DND-41 (cell line): ENCODE data around the gene TMEM14C.
"Not testable (repeated sequence)": the region's sequence is repeated elsewhere in the genome, so short reads cannot be mapped to it uniquely, and the experiment has no call there.

ENCODE experiments used
- ATAC-seq: fragments of 200-7000 bp; cut with Tn5 transposase; 3 replicates; pipeline ENCODE4 v1.9.1; 2021; ENCODE audit warnings: low read depth; ENCODE audit not compliant: insufficient read depth
- DNase-seq: peaks from one replicate; pipeline ENCODE4 v3.0.0-alpha.2; 2020
- H2AFZ ChIP-seq: 2 replicates; pipeline ENCODE4 v1.6.0; 2012; ENCODE audit warnings: low read depth, low read length
- H3K27ac ChIP-seq: 2 replicates; pipeline ENCODE4 v1.5.1; 2012; ENCODE audit warnings: low read length, inconsistent platforms
- H3K27me3 ChIP-seq: fragments of 200-600 bp; sonication (generic); 2 replicates; pipeline ENCODE4 v1.6.0; 2012; ENCODE audit warnings: low read length, mild to moderate bottlenecking, inconsistent platforms; ENCODE audit not compliant: insufficient read depth, poor library complexity
- H3K36me3 ChIP-seq: 2 replicates; pipeline ENCODE4 v1.5.1; 2012; ENCODE audit warnings: low read length, inconsistent platforms; ENCODE audit not compliant: insufficient read depth
- H3K4me1 ChIP-seq: 2 replicates; pipeline ENCODE4 v1.5.1; 2012; ENCODE audit warnings: mild to moderate bottlenecking, low read length; ENCODE audit not compliant: insufficient read depth
- H3K4me2 ChIP-seq: 2 replicates; pipeline ENCODE4 v1.6.0; 2012; ENCODE audit warnings: mild to moderate bottlenecking, moderate library complexity, low read length, inconsistent platforms; ENCODE audit not compliant: insufficient read depth
- H3K4me3 ChIP-seq, 2 experiments: fragments of 200-600 bp in 1 of 2; shearing (Covaris generic) in 1 of 2; 2 replicates each; pipeline ENCODE4 v1.5.1; 2012 to 2016; ENCODE audit warnings: inconsistent platforms in 2 of 2, low read length in 2 of 2, mild to moderate bottlenecking in 2 of 2, low read depth in 1 of 2, moderate library complexity in 1 of 2
- H3K79me2 ChIP-seq: 2 replicates; pipeline ENCODE4 v1.6.0; 2012; ENCODE audit warnings: low read length, inconsistent platforms; ENCODE audit not compliant: insufficient read depth
- H3K9ac ChIP-seq: 2 replicates; pipeline ENCODE4 v1.6.0; 2012; ENCODE audit warnings: low read depth, mild to moderate bottlenecking, inconsistent platforms, low read length, moderate library complexity
- H3K9me3 ChIP-seq: 2 replicates; pipeline ENCODE4 v1.5.1; 2012; ENCODE audit warnings: low read length, moderate library complexity, mild to moderate bottlenecking, inconsistent platforms; ENCODE audit not compliant: insufficient read depth, severe bottlenecking
- H4K20me1 ChIP-seq: 2 replicates; pipeline ENCODE4 v1.6.0; 2012; ENCODE audit warnings: low read length; ENCODE audit not compliant: insufficient read depth
- EZH2 ChIP-seq: IDR thresholded peaks from 3 replicates; pipeline ENCODE4 v1.6.1; 2012; ENCODE audit warnings: borderline replicate concordance, low read depth, mild to moderate bottlenecking, moderate library complexity, low read length, inconsistent platforms; ENCODE audit not compliant: severe bottlenecking
- TF ChIP-seq, protein P1 (sequence below): IDR thresholded peaks from 2 replicates; pipeline ENCODE4 v1.5.1; 2012; ENCODE audit warnings: borderline replicate concordance, low read length, moderate library complexity, mild to moderate bottlenecking; ENCODE audit not compliant: poor library complexity, severe bottlenecking; ENCODE audit errors: extremely low read depth

TMEM14C gene

DNA sequence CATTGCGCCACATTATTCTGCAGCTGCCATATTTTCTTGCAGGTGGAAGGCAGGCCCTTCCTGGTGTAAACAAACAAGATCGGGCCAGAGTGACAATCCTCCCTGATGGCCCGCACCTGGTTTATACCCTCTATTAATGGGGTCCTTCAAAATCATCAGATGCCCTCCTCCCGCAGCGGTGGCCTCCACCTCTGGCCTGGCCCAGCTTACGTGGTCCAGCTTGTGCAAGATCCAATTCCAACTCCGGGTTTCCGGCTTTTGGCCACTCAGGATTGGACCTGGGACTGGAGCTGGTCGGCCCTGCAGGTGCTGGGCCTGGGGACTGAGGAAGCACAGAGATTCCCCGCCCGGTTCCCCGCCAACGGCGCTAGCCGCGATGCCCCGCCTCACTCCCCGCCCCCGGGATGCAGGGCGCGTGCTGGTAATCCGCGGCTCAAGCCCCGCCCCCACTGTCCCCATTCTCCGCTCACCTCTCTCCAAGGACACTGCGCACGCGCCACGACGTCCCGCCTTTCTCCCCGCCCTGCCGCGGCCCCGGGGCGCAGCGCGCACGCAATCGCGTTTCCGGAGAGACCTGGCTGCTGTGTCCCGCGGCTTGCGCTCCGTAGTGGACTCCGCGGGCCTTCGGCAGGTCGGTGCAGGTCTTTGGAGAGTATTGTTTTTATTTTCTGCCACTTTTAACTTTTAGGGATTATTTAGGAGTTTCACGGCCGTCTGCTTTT, 24.5 kb downstream of the TMEM14C start, which contains the start of gene TMEM14B:
Gene TMEM14B, plus strand, starts transcription at position 555 of the 722 bp plus-strand sequence. CDS start 1,441 bp downstream, outside the sequence.
- Histone ChIP-seq H3K9me3 (no peaks in the 10 kb centered on the region), H4K20me1 (peaks cover 14% of the 10 kb centered on the region), H3K4me2 (peak within 1 kb of the TSS; percentile 92), H3K79me2 (peaks cover 57% of the 10 kb centered on the region), H3K36me3 (peaks cover 34% of the 10 kb centered on the region), H3K27ac (peak within 1 kb of the TSS; percentile 94), H2AFZ (peak within 1 kb of the TSS; percentile 87), H3K4me1 (peaks cover 42% of the 10 kb centered on the region), H3K27me3 (no peaks in the 10 kb centered on the region), H3K4me3 (peak within 1 kb of the TSS; percentile 75 to 90), H3K9ac (peak within 1 kb of the TSS; percentile 82)
- peak; percentile 99 for DNase-seq
- TF ChIP-seq, protein P1, sequence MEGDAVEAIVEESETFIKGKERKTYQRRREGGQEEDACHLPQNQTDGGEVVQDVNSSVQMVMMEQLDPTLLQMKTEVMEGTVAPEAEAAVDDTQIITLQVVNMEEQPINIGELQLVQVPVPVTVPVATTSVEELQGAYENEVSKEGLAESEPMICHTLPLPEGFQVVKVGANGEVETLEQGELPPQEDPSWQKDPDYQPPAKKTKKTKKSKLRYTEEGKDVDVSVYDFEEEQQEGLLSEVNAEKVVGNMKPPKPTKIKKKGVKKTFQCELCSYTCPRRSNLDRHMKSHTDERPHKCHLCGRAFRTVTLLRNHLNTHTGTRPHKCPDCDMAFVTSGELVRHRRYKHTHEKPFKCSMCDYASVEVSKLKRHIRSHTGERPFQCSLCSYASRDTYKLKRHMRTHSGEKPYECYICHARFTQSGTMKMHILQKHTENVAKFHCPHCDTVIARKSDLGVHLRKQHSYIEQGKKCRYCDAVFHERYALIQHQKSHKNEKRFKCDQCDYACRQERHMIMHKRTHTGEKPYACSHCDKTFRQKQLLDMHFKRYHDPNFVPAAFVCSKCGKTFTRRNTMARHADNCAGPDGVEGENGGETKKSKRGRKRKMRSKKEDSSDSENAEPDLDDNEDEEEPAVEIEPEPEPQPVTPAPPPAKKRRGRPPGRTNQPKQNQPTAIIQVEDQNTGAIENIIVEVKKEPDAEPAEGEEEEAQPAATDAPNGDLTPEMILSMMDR = no peak
- no peak for TF ChIP-seq EZH2
- peak; percentile 92 for ATAC-seq

DNA sequence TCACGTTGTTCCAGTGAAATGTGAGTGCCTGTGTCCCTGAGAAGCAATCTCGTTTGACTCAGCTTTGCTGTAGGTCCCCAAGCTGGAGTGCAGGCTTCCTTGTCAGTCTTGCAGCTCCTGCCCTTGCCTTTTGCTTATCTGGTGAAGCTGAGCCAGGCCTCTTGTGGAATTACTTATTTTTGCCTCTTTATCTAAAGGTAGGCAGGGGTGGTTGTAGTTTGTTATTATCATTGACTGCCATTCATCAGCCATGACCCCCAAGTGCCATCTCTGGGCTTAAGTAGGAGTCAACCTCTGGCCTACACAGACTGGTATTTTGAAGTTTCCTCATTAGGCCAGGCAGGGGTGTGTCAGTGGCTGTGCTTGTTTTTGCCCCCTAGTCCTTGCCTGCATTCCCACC, 26.9 kb downstream of the TMEM14C start:
- TF ChIP-seq, protein P1 = no peak
- TF ChIP-seq EZH2 = no peak
- H3K4me1 ChIP-seq = peaks cover 42% of the 10 kb centered on the region
- peaks cover 57% of the 10 kb centered on the region for H3K36me3 ChIP-seq
- no peaks in the 10 kb centered on the region for H3K9me3 ChIP-seq
- peak overlapping the region in 1 of 2 experiments; percentile 90; a peak in 2 of 4 replicates for H3K4me3 ChIP-seq
- H3K27ac ChIP-seq = 0 out of 2 replicates have a peak overlapping the region, but pooled peaks have one; percentile 86
- H3K79me2 ChIP-seq = peaks cover 80% of the 10 kb centered on the region
- H3K9ac ChIP-seq = no peak overlapping the region; the same call in 1 of the 2 replicates
- H2AFZ ChIP-seq = no peak overlapping the region
- peaks cover 33% of the 10 kb centered on the region for H4K20me1 ChIP-seq
- no peaks in the 10 kb centered on the region for H3K27me3 ChIP-seq
- DNase-seq = no peak
- peak overlapping the region; percentile 92 for H3K4me2 ChIP-seq
- ATAC-seq = no peak

DNA sequence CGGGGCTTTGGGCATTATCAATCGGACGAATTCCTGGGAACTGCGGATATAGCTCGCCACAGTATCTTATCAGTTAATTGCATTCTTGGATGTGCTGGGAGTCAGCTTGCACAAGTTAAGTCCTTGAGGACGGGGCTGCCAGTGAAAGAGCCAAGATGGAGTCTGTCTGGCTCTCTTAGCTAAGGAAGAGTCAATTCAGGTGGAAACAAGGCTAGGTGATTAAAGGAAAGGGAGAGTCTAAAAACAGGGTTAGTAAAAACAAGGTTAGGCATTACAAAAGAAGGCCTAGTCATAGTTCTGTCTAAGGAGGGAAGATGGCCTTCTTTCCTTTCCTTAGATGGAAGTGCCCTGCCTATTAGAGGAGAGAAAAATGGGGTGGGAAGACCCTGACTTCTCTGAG, 27.7 kb downstream of the TMEM14C start:
- H2AFZ ChIP-seq, H3K9ac ChIP-seq, H3K4me3 ChIP-seq, H3K27ac ChIP-seq, H3K27me3 ChIP-seq, H3K9me3 ChIP-seq, DNase-seq, ATAC-seq: not testable (repeated sequence)
- peaks cover 66% of the 10 kb centered on the region for H3K36me3 ChIP-seq
- H3K79me2 ChIP-seq = peaks cover 89% of the 10 kb centered on the region
- H4K20me1 ChIP-seq = peaks cover 35% of the 10 kb centered on the region
- peaks cover 42% of the 10 kb centered on the region for H3K4me1 ChIP-seq
- peak overlapping the region; percentile 11; the same call in 1 of the 2 replicates for H3K4me2 ChIP-seq

GRCh38 chr6:10751757-10752156, 28.9 kb downstream of the TMEM14C start:
- H3K9me3 ChIP-seq, H2AFZ ChIP-seq, H3K9ac ChIP-seq, H3K4me3 ChIP-seq, ATAC-seq, H3K4me2 ChIP-seq, H3K27me3 ChIP-seq, DNase-seq, H3K27ac ChIP-seq: not testable (repeated sequence)
- H3K79me2 ChIP-seq = peaks cover 94% of the 10 kb centered on the region
- peaks cover 35% of the 10 kb centered on the region for H4K20me1 ChIP-seq
- H3K4me1 ChIP-seq = peaks cover 34% of the 10 kb centered on the region
- H3K36me3 ChIP-seq = peaks cover 76% of the 10 kb centered on the region
